MM.1S (cell line): ENCODE results near the gene SMLR1.

Source experiments
- DNase-seq: peaks from one replicate; pipeline ENCODE4 v3.0.0-alpha.2; 2015
- H2AFZ ChIP-seq: fragments of 300-600 bp; sonication (generic); 2 replicates; pipeline ENCODE4 v1.6.0; 2016; ENCODE audit warnings: antibody characterized with exemption, low read length
- H3F3A ChIP-seq: fragments of 300-600 bp; sonication (generic); 2 replicates; pipeline ENCODE4 v1.6.1; 2016; ENCODE audit warnings: mild to moderate bottlenecking, antibody characterized with exemption, low read length, moderate library complexity, mixed read lengths; ENCODE audit not compliant: insufficient read depth
- H3K27ac ChIP-seq: fragments of 300-600 bp; sonication (generic); 2 replicates; pipeline ENCODE4 v1.5.1; 2016; ENCODE audit warnings: mild to moderate bottlenecking, low read length
- H3K27me3 ChIP-seq: fragments of 300-600 bp; sonication (generic); replicated peaks from 2 replicates; pipeline ENCODE4 v1.6.0; 2016; ENCODE audit warnings: low read length; ENCODE audit not compliant: insufficient read depth
- H3K36me3 ChIP-seq: fragments of 300-600 bp; sonication (generic); replicated peaks from 2 replicates; pipeline ENCODE4 v1.6.1; 2016; ENCODE audit warnings: mild to moderate bottlenecking, low read length, mixed read lengths; ENCODE audit not compliant: insufficient read depth
- H3K4me1 ChIP-seq: fragments of 300-600 bp; sonication (generic); 2 replicates; pipeline ENCODE4 v1.6.1; 2016; ENCODE audit warnings: low read length, mixed read lengths
- H3K4me2 ChIP-seq: fragments of 300-600 bp; sonication (generic); 2 replicates; pipeline ENCODE4 v1.6.0; 2016; ENCODE audit warnings: low read depth, low read length
- H3K4me3 ChIP-seq: fragments of 300-600 bp; sonication (generic); 2 replicates; pipeline ENCODE4 v1.5.1; 2016; ENCODE audit warnings: low read length, mixed read lengths
- H3K79me2 ChIP-seq: fragments of 300-600 bp; sonication (generic); 2 replicates; pipeline ENCODE4 v1.6.1; 2016; ENCODE audit warnings: mixed run types, low read length, mixed read lengths
- H3K9ac ChIP-seq: fragments of 300-600 bp; sonication (generic); 2 replicates; pipeline ENCODE4 v1.6.1; 2016; ENCODE audit warnings: low read length, mixed read lengths
- H3K9me2 ChIP-seq: fragments of 300-600 bp; sonication (generic); replicated peaks from 2 replicates; pipeline ENCODE4 v1.6.1; 2016; ENCODE audit warnings: mild to moderate bottlenecking, low read length, mixed read lengths; ENCODE audit not compliant: insufficient read depth
- H3K9me3 ChIP-seq: fragments of 300-600 bp; sonication (generic); replicated peaks from 2 replicates; pipeline ENCODE4 v1.6.1; 2016; ENCODE audit warnings: mild to moderate bottlenecking, low read length, mixed read lengths; ENCODE audit not compliant: insufficient read depth
- H4K20me1 ChIP-seq: fragments of 300-600 bp; sonication (generic); 2 replicates; pipeline ENCODE4 v1.6.1; 2016; ENCODE audit warnings: mild to moderate bottlenecking, low read length, moderate library complexity, mixed read lengths; ENCODE audit not compliant: insufficient read depth
- EZH2 ChIP-seq: fragments of 300-600 bp; sonication (generic); optimal IDR thresholded peaks from 2 replicates; pipeline ENCODE3; 2017; ENCODE audit warnings: low read depth, mild to moderate bottlenecking, antibody characterized with exemption, low read length, mixed read lengths
- EZH2phosphoT487 ChIP-seq: fragments of 300-600 bp; sonication (generic); IDR thresholded peaks from 2 replicates; pipeline ENCODE4 v1.6.1; 2018; ENCODE audit warnings: antibody characterized with exemption, low read length
- TF ChIP-seq, protein P1 (sequence below): fragments of 300-600 bp; sonication (generic); IDR thresholded peaks from 2 replicates; pipeline ENCODE4 v1.5.1; 2016; ENCODE audit warnings: antibody characterized with exemption, low read length, mixed read lengths

SMLR1 gene

GRCh38 chr6:130815200-130816071 lies 11.8 kb upstream of the SMLR1 start:
- Histone ChIP-seq H3K27ac (no peak overlapping the region), H4K20me1 (no peaks in the 10 kb centered on the region), H3F3A (no peaks in the 10 kb centered on the region), H3K4me1 (no peaks in the 10 kb centered on the region), H3K9me3 (no peaks in the 10 kb centered on the region), H2AFZ (no peak overlapping the region), H3K27me3 (no peaks in the 10 kb centered on the region), H3K79me2 (no peaks in the 10 kb centered on the region), H3K36me3 (no peaks in the 10 kb centered on the region), H3K9me2 (no peaks in the 10 kb centered on the region), H3K9ac (no peak overlapping the region), H3K4me3 (no peak overlapping the region), H3K4me2 (no peak overlapping the region)
- no peak for TF ChIP-seq EZH2phosphoT487
- TF ChIP-seq, protein P1, sequence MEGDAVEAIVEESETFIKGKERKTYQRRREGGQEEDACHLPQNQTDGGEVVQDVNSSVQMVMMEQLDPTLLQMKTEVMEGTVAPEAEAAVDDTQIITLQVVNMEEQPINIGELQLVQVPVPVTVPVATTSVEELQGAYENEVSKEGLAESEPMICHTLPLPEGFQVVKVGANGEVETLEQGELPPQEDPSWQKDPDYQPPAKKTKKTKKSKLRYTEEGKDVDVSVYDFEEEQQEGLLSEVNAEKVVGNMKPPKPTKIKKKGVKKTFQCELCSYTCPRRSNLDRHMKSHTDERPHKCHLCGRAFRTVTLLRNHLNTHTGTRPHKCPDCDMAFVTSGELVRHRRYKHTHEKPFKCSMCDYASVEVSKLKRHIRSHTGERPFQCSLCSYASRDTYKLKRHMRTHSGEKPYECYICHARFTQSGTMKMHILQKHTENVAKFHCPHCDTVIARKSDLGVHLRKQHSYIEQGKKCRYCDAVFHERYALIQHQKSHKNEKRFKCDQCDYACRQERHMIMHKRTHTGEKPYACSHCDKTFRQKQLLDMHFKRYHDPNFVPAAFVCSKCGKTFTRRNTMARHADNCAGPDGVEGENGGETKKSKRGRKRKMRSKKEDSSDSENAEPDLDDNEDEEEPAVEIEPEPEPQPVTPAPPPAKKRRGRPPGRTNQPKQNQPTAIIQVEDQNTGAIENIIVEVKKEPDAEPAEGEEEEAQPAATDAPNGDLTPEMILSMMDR = no peak
- TF ChIP-seq EZH2 = no peak
- DNase-seq = no peak

DNA sequence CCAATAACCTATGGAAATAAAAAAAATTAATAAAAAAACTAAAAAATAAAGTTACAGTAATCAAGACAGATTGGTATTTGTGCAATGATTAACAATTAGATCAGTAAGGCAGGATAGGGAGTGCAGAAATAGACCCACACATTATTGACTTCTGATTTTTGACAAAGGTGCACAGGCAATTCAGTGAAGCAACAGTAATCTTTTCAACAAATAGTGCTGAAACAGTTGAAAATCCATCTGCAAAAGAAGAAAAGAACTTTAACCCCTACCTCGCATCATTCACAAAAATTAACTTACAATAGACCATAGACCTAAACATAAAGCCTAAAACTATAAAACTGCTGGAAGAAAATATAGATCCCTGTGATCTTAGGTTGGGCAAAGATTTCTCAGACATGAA lies 4.5 kb upstream of the SMLR1 start:
- H3K36me3 ChIP-seq = no peaks in the 10 kb centered on the region
- DNase-seq = no peak
- no peak overlapping the region for H3K27ac ChIP-seq
- no peaks in the 10 kb centered on the region for H3K9me2 ChIP-seq
- TF ChIP-seq EZH2phosphoT487 (no peak), EZH2 (no peak)
- TF ChIP-seq, protein P1 = no peak
- H3K4me2 ChIP-seq = no peak overlapping the region
- H3K9me3 ChIP-seq = no peaks in the 10 kb centered on the region
- no peak overlapping the region for H2AFZ ChIP-seq
- no peaks in the 10 kb centered on the region for H4K20me1 ChIP-seq
- no peaks in the 10 kb centered on the region for H3F3A ChIP-seq
- H3K9ac ChIP-seq = no peak overlapping the region
- no peak overlapping the region for H3K4me3 ChIP-seq
- H3K27me3 ChIP-seq = no peaks in the 10 kb centered on the region
- H3K4me1 ChIP-seq = no peaks in the 10 kb centered on the region
- H3K79me2 ChIP-seq = no peaks in the 10 kb centered on the region

DNA sequence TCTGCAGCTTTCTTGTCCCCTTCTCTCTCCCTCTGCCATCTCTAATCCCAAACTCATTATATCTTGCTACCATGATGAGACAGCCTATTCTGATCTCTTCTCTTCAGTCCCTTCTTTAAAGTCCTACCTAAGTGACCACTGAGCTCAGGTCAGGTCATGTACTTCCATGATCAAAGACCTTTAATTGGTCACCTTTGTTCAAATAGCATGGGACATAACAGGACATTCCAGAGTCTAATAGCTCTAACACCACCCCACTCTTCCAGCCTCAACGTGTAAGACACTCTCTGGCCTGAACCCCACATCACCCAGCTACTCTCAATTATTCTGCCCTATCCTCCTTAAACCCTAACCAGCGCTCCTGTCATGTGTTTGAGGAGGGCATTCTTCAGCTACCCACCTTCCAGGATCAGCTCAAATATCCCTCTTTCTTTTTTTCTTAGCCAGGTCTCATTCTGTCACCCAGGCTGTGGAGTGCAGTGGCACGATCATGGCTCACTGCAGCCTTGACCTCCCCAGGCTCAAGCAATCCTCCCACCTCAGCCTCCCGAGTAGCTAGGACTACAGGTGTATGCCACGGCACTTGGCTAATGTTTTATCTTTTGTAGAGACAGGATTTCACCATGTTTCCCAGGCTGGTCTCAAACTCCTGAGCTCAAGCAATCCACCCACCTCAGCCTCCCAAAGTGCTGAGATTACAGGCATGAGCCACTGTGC lies 2.1 kb upstream of the SMLR1 start:
- no peak overlapping the region for H3K27ac ChIP-seq
- no peaks in the 10 kb centered on the region for H3F3A ChIP-seq
- no peaks in the 10 kb centered on the region for H3K9me2 ChIP-seq
- DNase-seq = no peak
- H3K9me3 ChIP-seq = no peaks in the 10 kb centered on the region
- no peaks in the 10 kb centered on the region for H3K79me2 ChIP-seq
- H2AFZ ChIP-seq = no peak overlapping the region
- no peak for TF ChIP-seq EZH2
- TF ChIP-seq, protein P1 = no peak
- no peak for TF ChIP-seq EZH2phosphoT487
- H3K36me3 ChIP-seq = no peaks in the 10 kb centered on the region
- H3K27me3 ChIP-seq = no peaks in the 10 kb centered on the region
- no peak overlapping the region for H3K9ac ChIP-seq
- H3K4me1 ChIP-seq = no peaks in the 10 kb centered on the region
- no peak overlapping the region for H3K4me3 ChIP-seq
- H4K20me1 ChIP-seq = no peaks in the 10 kb centered on the region
- no peak overlapping the region for H3K4me2 ChIP-seq
